Activated T-cell treated with anti-CD3 and anti-CD28 coated beads, Interleukin-2, amount 50 U/mL, for 1 hour (primary cell): ENCODE results near the gene LTN1.

Source experiments
- DNase-seq: peaks from one replicate; pipeline ENCODE4 v3.0.0-alpha.2; 2020

The LTN1 gene

DNA sequence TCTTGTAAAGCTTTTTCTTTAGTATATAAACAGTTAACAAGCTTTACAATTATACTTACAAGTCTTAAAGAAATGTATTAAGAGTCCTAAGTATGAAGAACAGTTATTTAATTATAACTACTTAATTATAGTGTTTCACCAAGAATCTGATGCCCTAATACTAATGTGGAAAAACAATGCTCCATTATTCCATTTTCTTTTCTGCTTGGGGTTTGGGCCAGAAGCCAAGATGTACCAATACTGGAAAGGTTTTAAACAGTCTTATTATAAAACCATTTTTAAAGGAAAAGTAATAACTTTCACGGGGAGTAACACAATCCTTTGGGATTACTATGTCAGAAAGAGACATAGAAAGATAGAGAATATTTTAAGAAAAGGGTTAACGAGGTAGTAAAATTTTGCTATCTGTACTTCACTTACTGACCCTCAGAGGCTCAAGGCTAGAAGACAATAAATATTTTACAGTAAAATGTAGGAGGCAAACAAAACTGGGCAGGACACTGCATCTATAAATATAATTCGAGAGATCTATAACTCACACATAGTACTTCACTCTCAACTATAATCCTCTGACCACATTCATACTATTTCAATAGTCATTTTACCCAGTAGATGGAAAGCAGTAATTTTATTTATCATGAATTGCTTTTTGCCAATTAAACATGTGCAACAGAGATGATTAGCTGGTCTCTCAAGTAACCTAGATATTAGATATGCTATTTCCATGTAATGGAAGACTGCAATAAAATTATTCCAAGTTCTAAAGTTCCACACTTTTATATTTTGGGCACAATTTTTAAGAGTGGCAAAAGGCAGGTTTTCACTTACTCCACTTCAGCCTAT, 63.9 kb downstream of the LTN1 start:
- no peak for DNase-seq

DNA sequence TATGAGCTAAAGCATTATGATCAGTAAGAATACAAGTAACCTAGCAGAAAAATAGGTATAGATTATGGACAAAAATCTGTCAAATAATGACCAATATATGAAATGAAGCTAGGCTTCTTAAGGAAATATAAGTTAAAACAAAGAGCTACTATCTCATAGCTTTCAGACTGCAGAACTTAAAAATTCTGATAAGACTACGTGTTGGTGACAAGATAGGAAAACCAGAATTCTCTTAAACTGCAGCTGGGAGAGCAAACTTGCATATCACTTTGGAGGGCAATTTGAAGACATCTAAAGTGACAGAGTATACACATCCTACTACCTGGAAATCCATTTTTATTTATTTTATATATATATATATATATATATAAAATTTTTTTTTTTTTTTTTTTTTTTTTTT, 65.5 kb downstream of the LTN1 start:
- DNase-seq: no peak

DNA sequence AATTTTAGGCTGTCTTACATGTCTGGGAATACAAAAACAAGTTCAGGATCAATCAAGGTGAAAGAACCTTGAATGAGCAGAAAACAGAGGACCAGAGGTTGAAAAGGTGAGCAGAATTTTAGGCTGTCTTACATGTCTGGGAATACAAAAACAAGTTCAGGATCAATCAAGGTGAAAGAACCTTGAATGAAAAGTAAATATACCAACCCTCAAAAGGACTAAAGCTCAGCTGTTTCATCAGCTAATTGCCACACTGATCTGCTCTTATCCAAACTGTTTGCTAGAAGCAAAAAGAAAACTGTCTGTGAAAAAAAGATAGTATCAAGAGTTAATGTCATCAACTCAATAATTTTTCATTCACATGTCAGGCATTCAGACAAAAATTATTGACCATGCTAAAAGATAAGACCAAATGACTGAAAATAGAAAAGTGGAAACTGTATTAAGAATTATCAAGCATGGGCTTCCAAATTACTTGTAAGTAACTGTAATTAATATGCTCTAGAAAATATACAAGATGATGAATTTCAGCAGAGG, 69.2 kb downstream of the LTN1 start:
- DNase-seq: no peak

DNA sequence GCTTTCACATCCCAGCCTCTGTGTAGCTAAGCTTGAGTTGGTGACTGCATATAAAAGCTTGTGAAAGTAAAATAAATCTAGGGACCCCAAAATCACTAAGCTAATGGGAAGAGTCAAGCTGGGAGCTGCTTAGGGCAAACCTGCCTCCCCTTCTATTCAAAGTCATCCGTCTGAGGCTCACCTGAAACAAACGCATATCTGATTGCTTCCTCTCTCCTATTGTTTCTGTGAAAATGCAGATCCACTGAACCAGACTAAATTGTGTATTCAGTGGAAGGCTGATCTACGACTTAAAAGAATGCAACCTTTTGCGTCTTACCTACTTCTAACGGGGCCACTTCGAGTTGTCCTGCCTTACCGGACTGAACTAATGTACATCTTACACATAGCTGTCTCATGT, 70.3 kb downstream of the LTN1 start:
- DNase-seq: no peak

DNA sequence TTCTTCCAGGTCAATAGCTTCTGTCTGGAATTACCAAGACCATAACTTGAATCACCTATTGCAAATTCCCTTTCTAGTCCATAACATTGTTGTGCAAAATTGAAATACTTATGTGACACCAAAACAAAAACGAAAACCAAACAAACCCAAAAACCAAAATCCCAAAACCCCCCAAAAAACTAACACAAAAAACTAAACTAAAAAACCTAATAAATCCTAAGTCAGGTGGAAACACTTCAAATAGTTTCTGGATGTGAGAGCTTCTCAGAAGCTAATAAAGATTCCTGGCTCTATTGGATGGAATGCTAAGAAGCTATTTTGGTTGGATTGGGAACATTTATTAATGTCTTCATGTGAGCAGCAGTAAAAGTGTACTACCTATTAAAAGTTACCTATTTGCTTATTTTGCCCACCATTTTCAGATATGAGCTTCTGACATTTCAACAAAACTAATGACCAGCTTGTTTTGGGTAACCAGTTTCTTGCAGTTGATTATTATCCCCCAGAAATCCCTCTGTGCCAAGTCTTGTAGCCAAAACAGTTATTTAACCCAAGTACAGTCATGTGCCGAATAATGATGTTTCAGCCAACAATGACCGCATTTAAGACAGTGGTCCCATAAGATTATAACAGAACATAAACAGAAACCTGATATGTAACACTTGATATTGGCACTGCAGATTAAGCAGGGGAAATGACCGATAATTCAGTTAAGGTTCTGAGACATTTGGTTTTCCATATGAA, 76.4 kb downstream of the LTN1 start:
- no peak for DNase-seq

DNA sequence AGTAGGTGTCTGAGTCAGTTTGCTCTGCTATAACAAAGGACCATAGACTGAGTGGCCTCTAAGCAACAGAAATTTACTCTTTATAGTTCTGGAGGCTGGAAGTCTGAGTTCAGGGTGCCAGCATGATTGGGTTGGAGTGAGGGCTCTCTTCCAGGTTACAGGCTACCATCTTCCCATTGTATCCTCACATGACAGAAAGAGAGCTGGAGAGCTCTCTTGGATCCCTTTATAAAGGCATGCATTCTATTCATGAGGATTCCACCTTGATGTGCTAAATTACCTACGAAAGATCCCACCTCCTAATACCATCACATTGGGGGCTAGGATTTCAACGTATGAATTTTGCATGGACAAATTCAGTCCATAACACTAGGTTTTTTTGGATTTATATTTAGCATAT, 79.6 kb downstream of the LTN1 start:
- no peak for DNase-seq

DNA sequence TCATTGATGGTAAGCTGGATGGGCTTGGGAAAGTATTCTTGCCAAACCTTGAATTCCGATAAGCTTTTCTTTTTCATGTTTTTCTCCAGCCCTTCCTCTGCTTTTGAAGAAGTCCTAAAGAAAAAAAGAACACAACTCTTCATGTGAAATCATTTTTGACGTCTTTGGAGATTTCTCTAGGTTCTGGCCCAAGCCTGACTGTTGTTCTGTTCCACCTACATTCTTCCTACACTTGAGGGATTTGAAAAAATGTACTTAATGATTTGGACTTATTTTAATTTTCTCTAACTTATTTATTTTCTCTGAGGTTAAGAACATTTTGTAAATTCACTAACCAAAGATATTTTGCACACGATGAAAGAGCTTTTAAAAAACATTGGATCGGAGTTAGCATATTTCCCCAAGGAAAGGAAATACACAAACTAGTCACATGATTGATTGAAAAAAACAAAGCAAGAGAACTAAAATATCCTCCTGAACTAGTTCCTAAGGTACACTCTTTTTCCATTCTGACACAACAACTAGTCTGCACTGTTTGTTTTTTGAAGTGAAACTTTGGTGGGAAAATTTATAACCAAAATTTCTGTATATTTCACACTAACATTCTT, 82.3 kb downstream of the LTN1 start:
- no peak for DNase-seq

DNA sequence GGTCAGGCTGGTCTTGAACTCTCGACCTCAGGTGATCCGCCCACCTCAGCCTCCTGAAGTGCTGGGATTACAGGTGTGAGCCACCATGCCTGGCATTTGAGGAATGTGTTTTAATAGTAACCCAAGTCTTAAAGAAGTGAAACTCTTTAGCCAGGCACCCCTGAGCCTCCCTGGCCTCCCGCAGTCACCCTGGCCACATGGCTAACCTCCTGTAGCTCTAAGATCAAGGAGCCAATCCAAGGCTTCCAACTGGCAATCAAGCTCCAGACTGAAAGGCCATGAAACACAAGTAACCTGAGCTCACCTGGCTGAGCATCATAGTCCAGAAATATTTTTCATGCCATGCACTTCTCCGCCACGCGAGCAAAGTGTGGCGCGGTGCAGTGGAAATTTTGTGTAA, 84.3 kb downstream of the LTN1 start:
- DNase-seq: no peak

DNA sequence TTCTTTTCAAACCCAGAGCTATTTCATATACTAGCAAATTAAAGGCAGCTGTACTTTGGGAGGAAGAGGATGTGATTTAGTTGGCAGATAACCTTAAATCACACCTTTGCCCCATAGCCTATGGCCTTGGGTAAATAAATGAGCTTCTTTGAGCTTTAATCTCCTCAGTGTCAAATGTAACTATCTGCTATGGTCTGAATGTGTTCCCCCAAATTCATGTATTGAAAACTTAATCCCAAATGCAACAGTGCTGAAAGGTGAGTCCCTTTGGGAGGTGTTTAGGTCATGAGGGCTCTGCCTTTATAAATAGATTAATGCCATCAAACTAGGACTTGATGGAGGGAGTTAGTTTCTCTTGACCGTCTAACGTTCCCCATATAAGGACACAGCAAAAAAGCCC, 85.8 kb downstream of the LTN1 start:
- no peak for DNase-seq

DNA sequence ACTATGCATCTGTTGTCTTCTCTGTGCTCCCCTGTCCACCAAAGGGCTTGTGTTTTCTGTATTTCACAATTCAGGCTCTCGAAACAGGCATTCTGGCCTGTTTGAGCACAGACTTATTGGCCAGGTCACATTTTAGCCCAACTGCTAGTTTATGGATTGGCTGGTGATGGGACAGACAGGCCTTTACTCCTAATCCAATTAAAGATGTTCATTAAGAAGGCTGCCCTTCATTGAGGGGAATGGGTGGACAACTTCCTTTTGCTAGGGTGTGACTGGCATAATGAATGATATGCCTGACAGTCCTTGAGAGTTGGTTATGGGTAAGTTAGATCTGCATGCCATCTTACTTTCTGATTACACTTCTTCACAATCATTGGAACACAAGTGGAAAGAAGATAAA, 86.4 kb downstream of the LTN1 start:
- DNase-seq: no peak

DNA sequence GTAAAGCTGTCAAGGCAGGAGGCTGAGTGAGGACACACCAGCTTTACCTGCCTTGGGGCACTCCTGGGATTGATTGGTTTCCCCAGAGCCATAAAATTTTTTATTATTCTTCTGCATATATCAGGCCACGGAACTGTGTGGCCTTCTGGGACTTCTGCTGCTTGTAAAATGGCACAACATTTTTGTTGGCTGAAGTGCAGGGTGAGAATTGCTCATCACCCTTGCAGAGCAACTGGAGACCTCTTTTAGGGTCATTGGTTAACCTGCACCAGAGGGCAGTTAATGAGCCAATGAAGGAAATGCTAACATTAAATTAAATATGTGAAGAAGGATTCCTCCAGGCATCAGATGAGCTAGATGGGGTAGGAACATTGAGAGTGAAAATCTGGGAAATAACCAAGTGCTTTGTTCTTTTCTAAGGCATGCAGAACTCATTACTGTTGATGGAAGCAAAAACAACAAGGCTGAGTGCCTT, 87.7 kb downstream of the LTN1 start:
- DNase-seq: no peak

DNA sequence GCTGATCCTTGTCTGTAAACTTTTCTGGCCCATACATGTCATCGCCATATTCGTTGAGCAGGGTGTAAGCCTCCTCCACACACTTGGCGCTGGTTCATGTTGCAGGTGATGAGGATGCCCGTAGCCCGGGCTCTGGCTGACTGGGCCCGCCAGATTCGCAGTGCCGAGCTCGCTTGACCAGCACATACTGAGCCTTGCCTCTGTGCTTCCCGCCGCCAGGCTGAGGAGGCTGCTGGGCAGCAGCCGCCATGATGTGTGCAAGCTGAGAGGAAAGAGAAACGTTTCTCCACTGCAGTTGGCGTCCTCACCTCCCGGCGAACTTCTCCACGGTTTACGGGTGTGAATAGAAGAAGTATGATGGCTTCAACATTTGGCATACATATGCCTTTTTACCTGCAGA, 89.2 kb downstream of the LTN1 start:
- no peak for DNase-seq

DNA sequence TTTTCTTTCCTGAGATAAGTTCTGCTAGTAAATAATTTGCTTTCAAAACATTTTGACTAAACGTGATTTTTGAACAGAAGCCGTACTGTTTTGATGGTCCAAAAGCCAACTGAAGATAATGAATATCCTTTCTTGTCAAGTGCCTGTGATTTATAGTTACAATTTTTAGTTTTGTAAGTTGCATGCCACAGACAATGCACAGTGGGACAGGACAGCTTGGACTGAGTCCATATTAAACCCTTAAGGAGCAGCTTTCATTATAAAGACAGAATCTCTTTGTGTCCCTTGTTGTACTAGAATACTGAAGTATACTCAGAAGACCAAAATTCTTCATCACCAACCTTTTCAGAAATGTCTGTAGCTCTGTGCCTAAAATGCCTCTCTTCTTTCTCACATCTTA, 92.2 kb downstream of the LTN1 start:
- no peak for DNase-seq

DNA sequence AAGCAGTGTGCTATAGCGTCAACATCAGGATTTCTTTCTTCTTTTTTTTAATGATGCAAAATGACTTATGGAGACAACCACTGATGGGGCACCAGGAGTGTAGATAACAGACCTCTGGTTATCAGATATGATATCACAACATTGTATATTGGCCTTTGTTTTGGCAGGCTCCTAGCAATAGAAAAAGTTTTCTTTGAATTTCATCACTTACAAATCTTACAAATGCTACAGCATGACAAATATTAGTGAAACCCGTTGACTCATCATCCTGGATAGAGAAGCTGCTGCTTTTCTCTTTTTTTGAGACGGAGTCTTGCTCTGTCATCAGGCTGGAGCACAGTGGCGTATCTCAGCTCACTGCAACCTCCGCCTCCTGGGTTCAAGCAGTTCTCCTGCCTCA, 92.9 kb downstream of the LTN1 start:
- DNase-seq: no peak

DNA sequence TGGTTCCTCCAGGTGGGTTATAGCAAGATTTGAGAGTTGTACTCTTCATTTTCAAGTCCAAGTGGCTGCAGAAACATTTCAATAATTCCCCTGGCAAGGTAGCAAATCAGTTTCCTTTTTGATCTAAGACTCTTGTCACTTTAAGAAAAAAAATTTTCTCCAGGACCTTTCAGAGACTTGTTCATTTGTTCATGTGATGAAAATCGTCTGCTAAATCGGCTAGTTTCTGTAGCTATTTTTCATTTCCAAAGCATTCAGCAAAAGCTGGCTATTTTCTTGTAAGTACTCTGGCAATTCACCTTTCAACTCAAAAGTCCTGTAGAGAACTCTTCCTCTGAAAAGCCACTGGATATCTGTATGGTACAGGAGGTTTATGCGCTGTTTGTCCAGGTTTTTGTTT, 93.5 kb downstream of the LTN1 start:
- no peak for DNase-seq

DNA sequence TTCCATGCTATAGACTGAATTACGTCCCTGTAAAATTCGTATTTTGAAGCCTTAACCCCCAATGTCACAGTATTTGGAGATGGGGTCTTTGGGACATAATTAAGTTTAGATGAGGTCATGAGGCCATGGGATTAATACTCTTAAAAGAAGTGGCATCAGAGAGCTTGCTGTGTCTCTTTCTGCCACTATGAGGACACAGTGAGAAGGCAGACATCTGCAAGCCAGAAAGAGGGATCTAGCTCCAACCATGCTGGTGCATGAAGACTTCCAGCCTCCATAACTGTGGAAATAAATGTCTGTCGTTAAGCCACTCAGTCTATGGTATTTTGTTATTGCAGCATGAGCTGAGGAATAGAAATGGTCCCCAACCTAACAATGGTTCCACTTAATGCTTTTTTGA, 99.0 kb downstream of the LTN1 start:
- DNase-seq: no peak

DNA sequence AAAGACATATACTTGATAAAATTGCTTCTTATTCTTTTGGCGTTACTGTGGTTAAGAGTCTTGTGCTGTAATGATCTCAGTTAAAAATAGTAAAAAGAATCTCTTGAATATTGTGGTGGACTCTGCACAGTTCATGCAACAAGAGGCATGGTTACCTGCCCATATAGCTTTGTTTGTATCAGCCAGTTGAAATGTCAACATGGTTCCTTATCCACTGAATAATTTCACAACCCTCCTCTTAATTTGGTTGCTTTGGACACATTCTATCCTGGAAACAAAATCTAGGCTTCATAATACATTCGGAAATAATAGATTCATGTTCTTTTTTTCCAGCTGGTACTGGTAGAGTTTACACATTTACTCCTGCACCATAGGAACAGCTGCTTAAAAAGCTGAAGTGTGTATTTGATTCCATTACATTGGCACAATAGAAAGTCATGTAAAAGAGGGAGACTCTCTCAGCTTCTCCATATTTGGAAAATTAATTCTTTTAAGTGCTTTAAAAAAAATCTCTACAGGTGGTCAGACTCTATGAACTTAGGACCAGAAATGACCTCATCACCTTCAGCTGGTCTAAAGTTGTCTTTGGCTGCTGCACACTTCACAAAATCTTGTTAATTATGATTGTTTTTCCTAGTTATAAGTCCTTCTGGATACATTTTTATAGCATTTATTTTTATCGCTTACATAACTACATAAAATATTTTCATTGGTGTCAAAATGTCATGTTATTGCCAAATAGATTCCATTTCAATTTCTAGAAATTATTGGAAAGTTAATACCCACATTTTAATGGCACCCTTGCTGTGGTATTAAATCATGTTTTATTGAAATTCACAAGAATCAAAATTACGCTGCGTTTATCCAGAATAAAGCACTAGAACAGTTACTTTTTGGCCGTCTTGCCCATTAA, 100.2 kb downstream of the LTN1 start:
- DNase-seq: no peak

DNA sequence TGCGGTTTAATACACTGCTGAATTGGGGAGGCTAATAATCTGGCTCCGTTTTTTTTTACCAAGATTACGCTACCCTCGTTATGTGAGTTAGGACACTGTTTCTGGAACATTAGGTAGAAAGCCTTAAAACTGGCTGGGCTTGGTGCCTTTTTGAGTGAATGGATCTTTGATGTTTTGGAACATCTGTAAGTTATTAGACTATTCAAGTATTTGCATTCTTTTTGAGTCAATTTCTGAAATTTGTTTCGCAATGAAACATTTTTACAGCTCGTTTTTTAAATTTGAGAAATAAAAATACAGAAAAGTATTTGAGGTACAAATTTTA, 106.9 kb downstream of the LTN1 start:
- no peak for DNase-seq

DNA sequence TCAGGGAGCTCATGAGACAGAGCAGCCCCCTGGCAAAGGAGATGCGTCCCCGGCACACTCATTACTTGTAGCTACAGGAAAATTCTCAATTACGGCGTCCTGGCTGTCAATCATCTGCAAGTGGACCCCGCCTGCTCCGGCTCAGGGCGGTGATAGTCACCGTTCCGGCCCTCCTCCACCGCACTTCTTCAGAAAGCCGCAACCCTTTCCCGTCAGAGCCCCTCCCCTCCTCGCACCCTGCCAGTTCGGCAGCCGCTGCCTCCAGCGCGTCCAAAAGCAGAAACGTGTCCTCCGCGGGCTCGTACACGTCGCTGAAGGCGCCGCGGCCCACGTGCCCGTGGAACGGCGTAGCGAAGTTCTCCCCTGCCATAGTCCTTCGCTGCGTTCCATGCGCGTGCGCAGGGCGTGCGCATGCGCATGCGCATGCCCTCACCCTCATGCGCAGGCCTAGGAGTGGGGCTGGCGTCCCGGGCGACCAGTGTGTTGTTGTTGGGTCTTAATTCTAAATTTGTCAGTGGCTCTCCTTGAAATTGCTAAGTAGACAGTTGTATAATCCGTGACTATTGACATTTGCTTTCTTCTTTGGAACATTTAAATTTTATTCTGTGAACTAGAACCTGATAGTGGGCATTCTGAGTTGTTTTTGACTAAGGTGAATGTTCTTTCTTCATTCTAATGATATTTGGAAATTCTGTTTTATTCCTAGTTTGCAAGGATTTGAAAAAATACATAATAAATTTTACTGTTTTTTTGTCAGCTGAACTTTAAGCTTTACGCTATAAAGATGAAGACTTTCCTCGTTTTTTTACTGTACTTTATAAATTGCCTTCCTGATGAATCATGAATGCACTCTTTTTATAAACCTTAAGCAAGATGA, 107.5 kb downstream of the LTN1 start:
- peak; percentile 90 for DNase-seq

DNA sequence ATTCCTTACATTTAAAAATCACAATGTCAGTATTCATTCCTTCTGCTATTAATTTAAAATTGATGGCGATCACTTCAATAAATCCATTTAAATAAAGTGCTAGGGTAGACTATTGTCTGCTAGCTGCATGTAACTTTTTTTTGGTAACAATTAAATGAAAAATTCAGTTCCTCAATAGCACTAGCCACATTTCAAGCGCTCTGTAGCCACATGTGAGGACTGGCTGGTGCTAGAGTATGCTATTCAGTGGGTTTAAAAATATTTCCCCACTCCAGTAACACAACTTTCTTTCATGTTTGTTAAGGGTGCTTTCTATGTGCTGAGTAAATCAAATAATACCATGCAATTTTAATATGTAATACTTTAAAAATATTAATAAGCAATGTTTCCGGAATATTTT, 108.2 kb downstream of the LTN1 start:
- DNase-seq: no peak

DNA sequence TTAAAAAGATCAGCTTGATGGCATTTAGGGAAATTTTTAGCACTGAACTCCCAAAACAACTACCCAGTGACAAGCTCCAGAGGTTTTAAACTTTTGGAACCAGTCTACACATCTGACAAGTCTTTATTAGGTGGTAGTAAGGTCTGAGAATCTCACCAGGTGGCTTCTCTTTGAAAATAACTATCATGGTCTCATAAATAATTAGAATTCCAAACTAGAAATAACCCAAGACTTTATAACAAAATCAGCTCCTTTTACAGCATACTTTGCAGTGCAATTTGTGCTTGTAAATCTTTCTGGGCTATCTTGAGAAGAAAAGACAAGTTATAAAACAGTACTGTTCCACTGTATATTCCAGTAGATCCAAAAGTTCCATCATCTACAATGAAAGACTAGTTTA, 108.7 kb downstream of the LTN1 start:
- DNase-seq: no peak

DNA sequence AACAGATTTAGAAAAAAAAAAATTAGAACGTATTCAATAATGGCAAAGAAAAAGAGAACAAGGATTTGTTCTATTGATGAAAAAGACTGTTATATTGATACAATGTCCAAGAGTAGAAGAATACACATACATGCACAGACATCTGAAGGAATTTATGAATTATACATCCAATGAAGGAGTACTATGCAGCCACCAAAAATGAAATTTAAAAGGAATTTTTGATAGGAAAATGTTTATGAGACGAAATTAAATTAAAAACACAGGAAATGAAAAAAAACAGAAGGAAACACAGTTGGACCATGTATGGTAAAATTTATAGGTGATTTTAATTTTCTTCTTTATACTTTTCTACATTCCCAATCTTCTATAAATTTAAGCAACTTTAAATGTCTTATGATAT, 110.3 kb downstream of the LTN1 start:
- DNase-seq: no peak
